BLaER1 treated with 17β-estradiol and CSF1 and Interleukin-3, amounts not matched to agents 10 nM and 100 nM (cell line): ENCODE measurements around the gene MBD5.

Source experiments
- H3K27ac ChIP-seq, 11 experiments: shearing (Covaris generic); formaldehyde crosslinking; 2 replicates each; pipeline ENCODE4 v1.8.1; 2022
- H3K27me3 ChIP-seq, 11 experiments: shearing (Covaris generic); formaldehyde crosslinking; 2 replicates each; pipeline ENCODE4 v1.8.1; 2022
- H3K36me3 ChIP-seq, 11 experiments: shearing (Covaris generic); formaldehyde crosslinking; 2 replicates each; pipeline ENCODE4 v1.8.1; 2022
- H3K4me1 ChIP-seq, 10 experiments: shearing (Covaris generic); formaldehyde crosslinking; 2 replicates each; pipeline ENCODE4 v1.8.1; 2022
- H3K4me2 ChIP-seq, 11 experiments: shearing (Covaris generic); formaldehyde crosslinking; 2 replicates each; pipeline ENCODE4 v1.8.1; 2022
- H3K4me3 ChIP-seq, 10 experiments: shearing (Covaris generic); formaldehyde crosslinking; 2 replicates each; pipeline ENCODE4 v1.8.1; 2022
- H3K9ac ChIP-seq, 11 experiments: shearing (Covaris generic); formaldehyde crosslinking; 2 replicates each; pipeline ENCODE4 v1.8.1; 2022
- H3K9me3 ChIP-seq, 11 experiments: shearing (Covaris generic); formaldehyde crosslinking; replicated peaks in 1 of 11; 2 replicates each; pipeline ENCODE4 v1.8.1; 2022
- H4K20me1 ChIP-seq, 11 experiments: shearing (Covaris generic); formaldehyde crosslinking; 2 replicates each; pipeline ENCODE4 v1.8.1; 2022
- Cebpa-rat ChIP-seq, 11 experiments: shearing (Covaris generic); IDR thresholded peaks; 2 replicates each; pipeline ENCODE4 v1.8.1; 2022

Gene MBD5

GRCh38 chr2:148234143-148234542, 213.3 kb downstream of the MBD5 start:
- no peak for TF ChIP-seq Cebpa-rat (IDR thresholded peaks at IDR 0.05)
- Histone ChIP-seq H3K4me2 (no peak overlapping the region), H4K20me1 (no peaks in the 10 kb centered on the region), H3K27me3 (no peaks in the 10 kb centered on the region), H3K4me1 (no peaks in the 10 kb centered on the region), H3K36me3 (peaks cover 34 to 75% (median 44%) of the 10 kb centered on the region in 11 experiments; a peak in 21 of 22 replicates), H3K4me3 (no peak overlapping the region), H3K9me3 (peaks cover 11 to 39% (median 30%) of the 10 kb centered on the region in 11 experiments), H3K9ac (no peak overlapping the region), H3K27ac (no peak overlapping the region)

- no peak for TF ChIP-seq Cebpa-rat (IDR thresholded peaks at IDR 0.05)
- H3K27ac ChIP-seq = no peak overlapping the region
- no peak overlapping the region for H3K4me2 ChIP-seq
- peaks cover 25 to 40% (median 34%) of the 10 kb centered on the region in 11 experiments for H3K9me3 ChIP-seq
- H3K9ac ChIP-seq = no peak overlapping the region
- H3K36me3 ChIP-seq = peaks cover 26 to 83% (median 43%) of the 10 kb centered on the region in 11 experiments; a peak in 21 of 22 replicates
- H3K27me3 ChIP-seq = no peaks in the 10 kb centered on the region
- H3K4me1 ChIP-seq = no peaks in the 10 kb centered on the region
- no peak overlapping the region for H3K4me3 ChIP-seq
- no peaks in the 10 kb centered on the region; a peak in 1 of 22 replicates for H4K20me1 ChIP-seq
Observed at GRCh38 chr2:148237911-148238310, 217.0 kb downstream of the MBD5 start.

GRCh38 chr2:148238561-148238960, 217.7 kb downstream of the MBD5 start:
- Histone ChIP-seq H3K36me3 (peaks cover 26 to 82% (median 43%) of the 10 kb centered on the region in 11 experiments; a peak in 21 of 22 replicates), H3K27ac (no peak overlapping the region), H3K9ac (no peak overlapping the region), H3K4me1 (no peaks in the 10 kb centered on the region), H3K4me2 (no peak overlapping the region), H3K27me3 (no peaks in the 10 kb centered on the region), H4K20me1 (no peaks in the 10 kb centered on the region; a peak in 1 of 22 replicates), H3K9me3 (peaks cover 25 to 40% (median 34%) of the 10 kb centered on the region in 11 experiments), H3K4me3 (no peak overlapping the region)
- TF ChIP-seq Cebpa-rat (IDR thresholded peaks at IDR 0.05) = no peak

GRCh38 chr2:148240838-148241237, 219.9 kb downstream of the MBD5 start:
- TF ChIP-seq Cebpa-rat (IDR thresholded peaks at IDR 0.05) = no peak
- no peak overlapping the region for H3K4me2 ChIP-seq
- H3K27ac ChIP-seq = no peak overlapping the region
- no peaks in the 10 kb centered on the region; a peak in 2 of 22 replicates for H4K20me1 ChIP-seq
- no peak overlapping the region for H3K4me3 ChIP-seq
- peaks cover 25 to 39% (median 31%) of the 10 kb centered on the region in 11 experiments for H3K9me3 ChIP-seq
- peaks cover 20 to 61% (median 36%) of the 10 kb centered on the region in 11 experiments; a peak in 21 of 22 replicates for H3K36me3 ChIP-seq
- H3K9ac ChIP-seq = no peak overlapping the region
- no peaks in the 10 kb centered on the region for H3K4me1 ChIP-seq
- H3K27me3 ChIP-seq = no peaks in the 10 kb centered on the region

- Histone ChIP-seq H3K9me3 (peaks cover 9 to 19% (median 13%) of the 10 kb centered on the region in 11 experiments; a peak in 19 of 22 replicates), H3K9ac (no peak overlapping the region), H3K27me3 (no peaks in the 10 kb centered on the region), H3K4me1 (no peaks in the 10 kb centered on the region), H3K36me3 (peaks cover 0 to 30% (median 7%) of the 10 kb centered on the region in 11 experiments; a peak in 11 of 22 replicates), H4K20me1 (no peaks in the 10 kb centered on the region; a peak in 2 of 22 replicates), H3K4me3 (no peak overlapping the region), H3K4me2 (no peak overlapping the region), H3K27ac (no peak overlapping the region)
- no peak for TF ChIP-seq Cebpa-rat (IDR thresholded peaks at IDR 0.05)
Observed at GRCh38 chr2:148244593-148245292, 223.9 kb downstream of the MBD5 start.

- H4K20me1 ChIP-seq = no peaks in the 10 kb centered on the region
- no peak for TF ChIP-seq Cebpa-rat (IDR thresholded peaks at IDR 0.05)
- no peak overlapping the region for H3K27ac ChIP-seq
- H3K4me1 ChIP-seq = no peaks in the 10 kb centered on the region
- H3K4me3 ChIP-seq = no peak overlapping the region
- H3K27me3 ChIP-seq = no peaks in the 10 kb centered on the region
- no peak overlapping the region for H3K9ac ChIP-seq
- peaks cover 50 to 55% (median 54%) of the 10 kb centered on the region in 11 experiments for H3K9me3 ChIP-seq
- peaks cover 38 to 66% (median 52%) of the 10 kb centered on the region in 11 experiments for H3K36me3 ChIP-seq
- H3K4me2 ChIP-seq = no peak overlapping the region
Observed at GRCh38 chr2:148251993-148252392, 231.1 kb downstream of the MBD5 start.

- no peak overlapping the region for H3K4me2 ChIP-seq
- H3K4me3 ChIP-seq = no peak overlapping the region
- H3K27me3 ChIP-seq = no peaks in the 10 kb centered on the region
- TF ChIP-seq Cebpa-rat (IDR thresholded peaks at IDR 0.05) = no peak
- H3K9ac ChIP-seq = no peak overlapping the region
- H3K27ac ChIP-seq = no peak overlapping the region
- no peaks in the 10 kb centered on the region for H4K20me1 ChIP-seq
- peaks cover 39 to 73% (median 58%) of the 10 kb centered on the region in 11 experiments for H3K36me3 ChIP-seq
- H3K9me3 ChIP-seq = peaks cover 51 to 62% (median 60%) of the 10 kb centered on the region in 11 experiments
- no peaks in the 10 kb centered on the region for H3K4me1 ChIP-seq
Observed at GRCh38 chr2:148252646-148253045, 231.8 kb downstream of the MBD5 start.

GRCh38 chr2:148253685-148254084, 232.8 kb downstream of the MBD5 start:
- Histone ChIP-seq H4K20me1 (no peaks in the 10 kb centered on the region), H3K9me3 (peaks cover 62 to 72% (median 70%) of the 10 kb centered on the region in 11 experiments), H3K27ac (no peak overlapping the region), H3K4me3 (peak overlapping the region in 1 of 10 experiments; percentile 5; a peak in 1 of 20 replicates), H3K9ac (no peak overlapping the region), H3K4me1 (no peaks in the 10 kb centered on the region), H3K36me3 (peaks cover 41 to 83% (median 68%) of the 10 kb centered on the region in 11 experiments), H3K4me2 (no peak overlapping the region), H3K27me3 (no peaks in the 10 kb centered on the region)
- no peak for TF ChIP-seq Cebpa-rat (IDR thresholded peaks at IDR 0.05)

- Histone ChIP-seq H3K9ac (no peak overlapping the region), H3K4me2 (no peak overlapping the region), H3K27me3 (no peaks in the 10 kb centered on the region), H3K4me3 (no peak overlapping the region), H4K20me1 (no peaks in the 10 kb centered on the region), H3K4me1 (no peaks in the 10 kb centered on the region), H3K27ac (no peak overlapping the region), H3K9me3 (peaks cover 75 to 89% (median 85%) of the 10 kb centered on the region in 11 experiments), H3K36me3 (peaks cover 56 to 94% (median 81%) of the 10 kb centered on the region in 11 experiments)
- peak in 5 of 11 experiments; percentile 7 to 82 (median 48); a peak in 3 of 22 replicates for TF ChIP-seq Cebpa-rat (IDR thresholded peaks at IDR 0.05)
Observed at GRCh38 chr2:148255929-148256328, 235.0 kb downstream of the MBD5 start.
